Measurements from ENCODE around the gene SEMA6D. TPM values are rescaled to one million over a fixed set of nuclear protein-coding genes. Genes with fewer than 3 reads are reported as not detected.

SEMA6D gene
- total RNA-seq, 1 experiment from 2014 or later: 15.8 TPM

DNA sequence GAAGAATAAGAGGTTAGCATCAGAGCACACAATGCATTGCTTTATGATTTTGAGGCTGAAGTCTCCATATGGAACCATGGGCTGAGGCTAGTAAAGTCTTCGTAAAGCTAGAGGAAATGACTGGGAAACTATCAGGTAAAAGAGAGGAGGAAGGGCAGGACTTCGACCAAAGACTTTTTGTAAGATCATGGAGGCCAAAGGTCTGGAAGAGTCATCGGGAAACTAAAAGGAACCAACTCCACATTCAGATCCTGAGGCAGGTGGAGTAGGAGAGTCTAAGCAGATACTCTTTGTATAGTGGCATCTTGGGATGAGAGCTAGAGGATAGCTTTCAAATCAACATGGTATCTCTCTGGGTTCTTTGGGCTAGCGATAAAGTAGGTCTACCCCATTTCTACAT lies 36.3 kb downstream of the SEMA6D start:
- TF ChIP-seq, protein P1, sequence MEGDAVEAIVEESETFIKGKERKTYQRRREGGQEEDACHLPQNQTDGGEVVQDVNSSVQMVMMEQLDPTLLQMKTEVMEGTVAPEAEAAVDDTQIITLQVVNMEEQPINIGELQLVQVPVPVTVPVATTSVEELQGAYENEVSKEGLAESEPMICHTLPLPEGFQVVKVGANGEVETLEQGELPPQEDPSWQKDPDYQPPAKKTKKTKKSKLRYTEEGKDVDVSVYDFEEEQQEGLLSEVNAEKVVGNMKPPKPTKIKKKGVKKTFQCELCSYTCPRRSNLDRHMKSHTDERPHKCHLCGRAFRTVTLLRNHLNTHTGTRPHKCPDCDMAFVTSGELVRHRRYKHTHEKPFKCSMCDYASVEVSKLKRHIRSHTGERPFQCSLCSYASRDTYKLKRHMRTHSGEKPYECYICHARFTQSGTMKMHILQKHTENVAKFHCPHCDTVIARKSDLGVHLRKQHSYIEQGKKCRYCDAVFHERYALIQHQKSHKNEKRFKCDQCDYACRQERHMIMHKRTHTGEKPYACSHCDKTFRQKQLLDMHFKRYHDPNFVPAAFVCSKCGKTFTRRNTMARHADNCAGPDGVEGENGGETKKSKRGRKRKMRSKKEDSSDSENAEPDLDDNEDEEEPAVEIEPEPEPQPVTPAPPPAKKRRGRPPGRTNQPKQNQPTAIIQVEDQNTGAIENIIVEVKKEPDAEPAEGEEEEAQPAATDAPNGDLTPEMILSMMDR (conservative IDR thresholded peaks at IDR 0.05): no peak
- Histone ChIP-seq H3K14ac (ENCODE audit: insufficient read depth, low read length) (no peak overlapping the region), H3K4ac (ENCODE audit: low read depth, low read length) (no peak overlapping the region), H3K27me3 (ENCODE audit: insufficient read depth, low read length) (no peaks in the 10 kb centered on the region), H2BK20ac (ENCODE audit: low read depth, low read length, poor library complexity, severe bottlenecking) (no peak overlapping the region), H3K79me2 (ENCODE audit: insufficient read depth, low read length) (no peaks in the 10 kb centered on the region), H3K9me3 (ENCODE audit: control insufficient read depth, low read depth, low read length) (peaks cover 4% of the 10 kb centered on the region), H2BK120ac (ENCODE audit: low read depth, low read length, poor library complexity, severe bottlenecking) (no peak overlapping the region), H2AK5ac (ENCODE audit: insufficient read length, low read length) (no peak overlapping the region), H4K20me1 (ENCODE audit: control insufficient read depth, insufficient read depth, insufficient read length) (no peaks in the 10 kb centered on the region), H3K4me1 (ENCODE audit: insufficient read depth, low read length) (no peaks in the 10 kb centered on the region), H4K91ac (ENCODE audit: insufficient read length, low read depth, low read length) (no peak overlapping the region), H2AFZ (ENCODE audit: low read length) (no peak overlapping the region), H3K56ac (ENCODE audit: insufficient read length, low read depth, low read length) (no peak overlapping the region), H3K18ac (ENCODE audit: insufficient read length, low read depth, low read length) (no peak overlapping the region), H3K4me2 (ENCODE audit: insufficient read depth, insufficient read length, low read length) (no peak overlapping the region), H3K27ac (ENCODE audit: insufficient read length, low read depth, low read length) (no peak overlapping the region), H3K9ac (ENCODE audit: extremely low read depth, insufficient read length, low read length) (no peak overlapping the region), H3K23ac (ENCODE audit: insufficient read length, low read depth, low read length) (no peak overlapping the region), H3T11ph (ENCODE audit: low read length) (no peak overlapping the region), H4K5ac (ENCODE audit: insufficient read length, low read depth, low read length) (no peak overlapping the region), H2BK5ac (ENCODE audit: insufficient read length, low read length) (no peak overlapping the region), H2BK15ac (ENCODE audit: low read depth, low read length) (no peak overlapping the region), H2BK12ac (ENCODE audit: insufficient read length, low read depth, low read length) (no peak overlapping the region), H3K23me2 (ENCODE audit: insufficient read length, low read depth, low read length, poor library complexity, severe bottlenecking) (no peaks in the 10 kb centered on the region), H3K79me1 (ENCODE audit: insufficient read depth, low read depth, low read length, poor library complexity, severe bottlenecking) (no peaks in the 10 kb centered on the region), H4K8ac (replicated peaks; ENCODE audit: insufficient read length, low read depth, low read length) (no peak overlapping the region)
- no peak for DNase-seq
- WGBS (ENCODE audit: extremely low coverage, insufficient read length, low lambda C conversion rate): no CpG with 5 or more reads among the region's 4 CpGs
- H3K4me1 Mint-ChIP-seq: peaks cover 21 to 25% of the 10 kb centered on the region in 2 experiments
- H3K4me3 Mint-ChIP-seq: no peak overlapping the region
- peaks cover 23 to 41% (median 30%) of the 10 kb centered on the region in 3 experiments for H3K36me3 Mint-ChIP-seq (ENCODE audit: insufficient read depth in 1 of 3, low read depth in 3 of 3)
- peaks cover 4% of the 10 kb centered on the region; the same call in 1 of the 2 replicates for H3K27me3 Mint-ChIP-seq (ENCODE audit: low read depth)
- H3K27ac Mint-ChIP-seq: no peak overlapping the region
- peaks cover 27 to 29% of the 10 kb centered on the region in 2 experiments for H3K9me3 Mint-ChIP-seq

All from H9 (cell line).